ENCODE results near the gene DDC. TPM values are rescaled to one million over a fixed set of nuclear protein-coding genes. Genes with fewer than 3 reads are reported as not detected.
A peak's percentile ranks its signal among the peaks of the same experiment; 100 is the strongest.

DDC gene
- total RNA-seq, 4 donors from 2014 or later: 16.1 to 71.3 (median 42.5) TPM

DNA sequence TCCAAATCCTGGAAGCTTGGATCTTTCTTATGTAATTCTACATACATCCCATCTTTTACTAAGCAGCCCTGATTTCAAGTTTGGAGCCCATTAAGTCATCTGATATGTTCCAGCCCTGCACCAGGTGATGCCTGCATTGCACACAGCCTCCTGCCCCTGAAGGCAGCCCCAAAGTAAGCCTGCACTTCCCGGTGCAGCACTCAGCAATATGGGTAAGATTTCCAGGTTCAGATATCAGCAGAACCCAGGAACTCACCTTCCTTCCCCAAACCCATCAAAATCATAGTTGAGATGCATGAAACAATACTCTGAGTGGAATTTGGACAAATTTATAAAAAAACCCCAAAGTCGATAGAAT, 333 bp upstream of the DDC start:
- Histone ChIP-seq H3K4me1 (peaks cover 0 to 17% (median 5%) of the 10 kb centered on the region in 4 donors), H3K4me3 (peak overlapping the region in 1 of 4 donors; percentile 22), H3K27ac (peak overlapping the region; percentile 52 to 81 (median 68)), H3K9me3 (no peaks in the 10 kb centered on the region), H3K27me3 (no peaks in the 10 kb centered on the region), H3K36me3 (no peaks in the 10 kb centered on the region)
- intact Hi-C loops (cut with DNase I; ENCODE audit: low total_unique reads) (no loop called here), in situ Hi-C loops (cut with MboI; ENCODE audit: low pct_ligation_motif_present in 1 of 4, low pct_unique_long_range_greater_than_20kb in 1 of 4, low sequenced_read_pairs in 3 of 4) (no loop called here)
- TF ChIP-seq EP300 (IDR thresholded peaks at IDR 0.05; ENCODE audit: low read depth) (no peak), POLR2AphosphoS5 (IDR thresholded peaks at IDR 0.05) (no peak), CTCF (IDR thresholded peaks at IDR 0.05) (no peak), POLR2A (IDR thresholded peaks at IDR 0.05) (no peak)
- 19 to 34% methylated on average over 2 of the region's 2 CpGs for WGBS, 2 donors (ENCODE audit: low coverage in 1 of 2)
- DNase-seq: no peak

- Histone ChIP-seq H3K4me1 (peaks cover 0 to 17% (median 5%) of the 10 kb centered on the region in 4 donors), H3K9me3 (no peaks in the 10 kb centered on the region), H3K4me3 (peak overlapping the region in 3 of 4 donors; percentile 2 to 29 (median 22)), H3K36me3 (no peaks in the 10 kb centered on the region), H3K27ac (peak overlapping the region; percentile 52 to 81 (median 68)), H3K27me3 (no peaks in the 10 kb centered on the region)
- no peak for DNase-seq
- 44 to 55% methylated on average over 6 to 8 of the region's 8 CpGs for WGBS, 2 donors (ENCODE audit: low coverage in 1 of 2)
- intact Hi-C loops (cut with DNase I; ENCODE audit: low total_unique reads) (no loop called here), in situ Hi-C loops (cut with MboI; ENCODE audit: low pct_ligation_motif_present in 1 of 4, low pct_unique_long_range_greater_than_20kb in 1 of 4, low sequenced_read_pairs in 3 of 4) (no loop called here)
- TF ChIP-seq CTCF (IDR thresholded peaks at IDR 0.05) (no peak), POLR2A (IDR thresholded peaks at IDR 0.05) (no peak), EP300 (IDR thresholded peaks at IDR 0.05; ENCODE audit: low read depth) (no peak), POLR2AphosphoS5 (IDR thresholded peaks at IDR 0.05) (no peak)
These were observed 1.0 kb downstream of the DDC start for GRCh38 chr7:50564171-50564570.

DNA sequence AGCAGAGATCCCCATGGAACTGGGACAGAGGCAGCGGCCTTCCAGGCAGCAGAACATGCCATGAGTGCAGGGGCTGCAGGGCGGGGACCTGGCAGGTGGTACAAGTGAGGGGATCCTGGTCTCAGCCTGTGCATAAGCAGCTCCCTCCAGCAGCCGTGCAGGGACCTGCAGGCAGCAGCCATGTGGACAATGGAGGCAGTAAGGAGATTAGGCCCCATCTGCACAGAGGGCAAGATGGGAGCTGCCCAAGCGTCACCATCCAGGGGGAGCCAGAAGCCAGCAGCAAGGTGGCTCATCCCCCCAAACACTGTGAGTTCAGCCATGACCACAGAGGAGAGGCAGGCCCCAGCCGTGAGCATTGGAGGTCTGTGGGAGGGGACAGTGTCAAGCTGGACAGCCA, 3.1 kb downstream of the DDC start:
- WGBS, 2 donors (ENCODE audit: low coverage in 1 of 2): 76% methylated on average over 5 of the region's 5 CpGs; no CpG with 5 or more reads in 1 of the 2 donors
- Histone ChIP-seq H3K4me1 (peaks cover 0 to 22% (median 5%) of the 10 kb centered on the region in 4 donors), H3K27me3 (no peaks in the 10 kb centered on the region), H3K36me3 (no peaks in the 10 kb centered on the region), H3K4me3 (no peak overlapping the region), H3K9me3 (no peaks in the 10 kb centered on the region), H3K27ac (no peak overlapping the region)
- TF ChIP-seq POLR2AphosphoS5 (IDR thresholded peaks at IDR 0.05) (no peak), CTCF (IDR thresholded peaks at IDR 0.05) (no peak), EP300 (IDR thresholded peaks at IDR 0.05; ENCODE audit: low read depth) (no peak), POLR2A (IDR thresholded peaks at IDR 0.05) (no peak)
- no peak for DNase-seq
- in situ Hi-C loops (cut with MboI; ENCODE audit: low pct_ligation_motif_present in 1 of 4, low pct_unique_long_range_greater_than_20kb in 1 of 4, low sequenced_read_pairs in 3 of 4) (no loop called here), intact Hi-C loops (cut with DNase I; ENCODE audit: low total_unique reads) (no loop called here)

GRCh38 chr7:50560865-50561351, 4.3 kb downstream of the DDC start:
- Histone ChIP-seq H3K36me3 (no peaks in the 10 kb centered on the region), H3K9me3 (no peaks in the 10 kb centered on the region), H3K4me3 (no peak overlapping the region), H3K27me3 (no peaks in the 10 kb centered on the region), H3K27ac (no peak overlapping the region), H3K4me1 (peaks cover 0 to 27% (median 3%) of the 10 kb centered on the region in 4 donors)
- WGBS, 2 donors (ENCODE audit: low coverage in 1 of 2): 50% methylated on average over 9 of the region's 9 CpGs; no CpG with 5 or more reads in 1 of the 2 donors
- intact Hi-C loops (cut with DNase I; ENCODE audit: low total_unique reads) (no loop called here), in situ Hi-C loops (cut with MboI; ENCODE audit: low pct_ligation_motif_present in 1 of 4, low pct_unique_long_range_greater_than_20kb in 1 of 4, low sequenced_read_pairs in 3 of 4) (no loop called here)
- TF ChIP-seq POLR2AphosphoS5 (IDR thresholded peaks at IDR 0.05) (no peak), CTCF (IDR thresholded peaks at IDR 0.05) (no peak), POLR2A (IDR thresholded peaks at IDR 0.05) (no peak), EP300 (IDR thresholded peaks at IDR 0.05; ENCODE audit: low read depth) (no peak)
- no peak for DNase-seq
